ENCODE measurements around the gene MAP3K4. TPM values are rescaled to one million over a fixed set of nuclear protein-coding genes. Genes with fewer than 3 reads are reported as not detected.

Gene MAP3K4
- total RNA-seq, 1 donor from 2014 or later: 56.7 TPM

DNA sequence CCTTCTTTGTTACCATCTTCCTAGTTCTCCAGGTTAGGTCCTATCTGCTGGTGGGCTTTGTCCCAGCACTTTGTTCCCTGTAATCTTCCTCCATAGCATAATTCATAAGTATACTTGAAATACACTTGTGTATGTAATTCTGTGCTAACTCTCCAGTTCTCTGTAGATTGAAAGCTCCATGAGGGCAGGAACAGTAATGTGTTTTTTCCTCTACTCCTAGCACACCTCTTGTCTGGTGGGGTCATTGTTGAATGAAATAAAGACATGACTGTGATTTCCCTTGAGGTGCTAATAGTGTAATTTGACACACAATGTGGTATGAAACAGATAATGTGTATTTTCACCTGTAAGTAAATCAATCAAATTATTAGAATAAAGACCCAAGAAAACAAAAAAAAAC, 30.0 kb downstream of the MAP3K4 start:
- H3K9me3 ChIP-seq: no peaks in the 10 kb centered on the region
- H3K4me3 ChIP-seq: no peak overlapping the region
- intact Hi-C loops (cut with DNase I): no loop called here
- no peak for TF ChIP-seq POLR2A (IDR thresholded peaks at IDR 0.05)
- no peak for TF ChIP-seq POLR2AphosphoS5 (IDR thresholded peaks at IDR 0.05; ENCODE audit: insufficient read depth in 1 of 2, low read depth in 1 of 2)
- TF ChIP-seq, protein P1, sequence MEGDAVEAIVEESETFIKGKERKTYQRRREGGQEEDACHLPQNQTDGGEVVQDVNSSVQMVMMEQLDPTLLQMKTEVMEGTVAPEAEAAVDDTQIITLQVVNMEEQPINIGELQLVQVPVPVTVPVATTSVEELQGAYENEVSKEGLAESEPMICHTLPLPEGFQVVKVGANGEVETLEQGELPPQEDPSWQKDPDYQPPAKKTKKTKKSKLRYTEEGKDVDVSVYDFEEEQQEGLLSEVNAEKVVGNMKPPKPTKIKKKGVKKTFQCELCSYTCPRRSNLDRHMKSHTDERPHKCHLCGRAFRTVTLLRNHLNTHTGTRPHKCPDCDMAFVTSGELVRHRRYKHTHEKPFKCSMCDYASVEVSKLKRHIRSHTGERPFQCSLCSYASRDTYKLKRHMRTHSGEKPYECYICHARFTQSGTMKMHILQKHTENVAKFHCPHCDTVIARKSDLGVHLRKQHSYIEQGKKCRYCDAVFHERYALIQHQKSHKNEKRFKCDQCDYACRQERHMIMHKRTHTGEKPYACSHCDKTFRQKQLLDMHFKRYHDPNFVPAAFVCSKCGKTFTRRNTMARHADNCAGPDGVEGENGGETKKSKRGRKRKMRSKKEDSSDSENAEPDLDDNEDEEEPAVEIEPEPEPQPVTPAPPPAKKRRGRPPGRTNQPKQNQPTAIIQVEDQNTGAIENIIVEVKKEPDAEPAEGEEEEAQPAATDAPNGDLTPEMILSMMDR (IDR thresholded peaks at IDR 0.05): no peak
- peaks cover 6% of the 10 kb centered on the region for H3K4me1 ChIP-seq
- no peaks in the 10 kb centered on the region for H3K36me3 ChIP-seq
- no peaks in the 10 kb centered on the region for H3K27me3 ChIP-seq
- no peak overlapping the region for H3K27ac ChIP-seq
- no peak for DNase-seq (ENCODE audit: extremely low spot score in 2 of 2)

- H3K9me3 ChIP-seq: no peaks in the 10 kb centered on the region
- TF ChIP-seq POLR2AphosphoS5 (IDR thresholded peaks at IDR 0.05; ENCODE audit: insufficient read depth in 1 of 2, low read depth in 1 of 2) (no peak), POLR2A (IDR thresholded peaks at IDR 0.05) (no peak)
- TF ChIP-seq, protein P1 (IDR thresholded peaks at IDR 0.05): no peak
- DNase-seq (ENCODE audit: extremely low spot score in 2 of 2): no peak
- no peak overlapping the region for H3K4me3 ChIP-seq
- intact Hi-C loops (cut with DNase I): no loop called here
- peaks cover 6% of the 10 kb centered on the region for H3K4me1 ChIP-seq
- no peaks in the 10 kb centered on the region for H3K27me3 ChIP-seq
- no peaks in the 10 kb centered on the region for H3K36me3 ChIP-seq
- no peak overlapping the region for H3K27ac ChIP-seq
These were observed 30.6 kb downstream of the MAP3K4 start for GRCh38 chr6:161021998-161022743.

DNA sequence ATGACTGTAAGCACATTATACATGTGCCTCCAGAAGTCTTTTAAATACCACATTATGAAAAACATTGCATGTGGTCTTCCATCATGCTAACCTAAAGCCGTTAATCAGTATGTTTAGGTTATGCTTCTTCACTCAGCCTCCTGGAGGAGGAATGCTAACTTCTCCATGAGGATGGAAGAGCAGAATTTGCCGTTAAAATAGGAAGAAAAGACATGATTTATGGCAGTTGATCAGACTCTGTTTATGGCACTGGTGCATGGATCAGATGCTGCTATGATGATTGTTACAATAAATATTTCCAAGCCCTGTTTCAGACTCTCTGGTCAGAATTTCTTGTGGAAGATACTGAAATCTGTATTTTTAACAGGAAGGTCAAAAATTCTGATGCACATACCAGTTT, 31.7 kb downstream of the MAP3K4 start:
- Histone ChIP-seq H3K9me3 (no peaks in the 10 kb centered on the region), H3K36me3 (no peaks in the 10 kb centered on the region), H3K27ac (no peak overlapping the region), H3K4me3 (no peak overlapping the region), H3K27me3 (no peaks in the 10 kb centered on the region), H3K4me1 (peaks cover 6% of the 10 kb centered on the region)
- TF ChIP-seq POLR2AphosphoS5 (IDR thresholded peaks at IDR 0.05; ENCODE audit: insufficient read depth in 1 of 2, low read depth in 1 of 2) (no peak), POLR2A (IDR thresholded peaks at IDR 0.05) (no peak)
- TF ChIP-seq, protein P1 (IDR thresholded peaks at IDR 0.05): no peak
- no peak for DNase-seq (ENCODE audit: extremely low spot score in 2 of 2)
- intact Hi-C loops (cut with DNase I): no loop called here

DNA sequence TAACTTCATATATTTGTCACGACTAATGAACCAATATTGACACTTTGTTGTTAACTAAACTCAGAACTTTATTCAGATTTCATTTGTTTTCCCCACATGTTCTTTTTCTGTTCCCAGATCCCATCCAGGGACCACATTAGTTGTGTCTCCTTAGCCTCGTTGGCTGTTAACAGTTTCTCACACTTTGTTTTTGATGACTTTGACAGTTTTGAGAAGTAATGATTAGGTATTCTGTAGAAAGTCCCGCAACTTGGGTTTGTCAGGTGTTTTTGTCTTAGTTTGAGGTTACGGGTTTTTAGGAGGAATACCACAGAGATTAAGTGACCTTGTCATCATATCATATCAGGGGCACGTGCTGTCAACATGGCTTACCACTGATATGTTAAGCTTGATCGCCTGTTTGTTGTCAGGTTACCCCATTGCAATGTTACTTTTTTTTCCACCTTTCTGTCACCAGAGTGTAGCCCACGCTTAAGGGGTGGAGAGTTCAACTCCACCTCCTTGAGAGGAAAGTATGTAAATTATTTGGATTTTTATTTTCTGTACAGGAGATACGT, 32.9 kb downstream of the MAP3K4 start:
- H3K36me3 ChIP-seq: no peaks in the 10 kb centered on the region
- no peaks in the 10 kb centered on the region for H3K27me3 ChIP-seq
- DNase-seq (ENCODE audit: extremely low spot score in 2 of 2): no peak
- H3K4me1 ChIP-seq: peaks cover 6% of the 10 kb centered on the region
- H3K27ac ChIP-seq: no peak overlapping the region
- TF ChIP-seq POLR2AphosphoS5 (IDR thresholded peaks at IDR 0.05; ENCODE audit: insufficient read depth in 1 of 2, low read depth in 1 of 2): no peak
- TF ChIP-seq, protein P1 (IDR thresholded peaks at IDR 0.05): no peak
- no peaks in the 10 kb centered on the region for H3K9me3 ChIP-seq
- intact Hi-C loops (cut with DNase I): no loop called here
- H3K4me3 ChIP-seq: no peak overlapping the region

DNA sequence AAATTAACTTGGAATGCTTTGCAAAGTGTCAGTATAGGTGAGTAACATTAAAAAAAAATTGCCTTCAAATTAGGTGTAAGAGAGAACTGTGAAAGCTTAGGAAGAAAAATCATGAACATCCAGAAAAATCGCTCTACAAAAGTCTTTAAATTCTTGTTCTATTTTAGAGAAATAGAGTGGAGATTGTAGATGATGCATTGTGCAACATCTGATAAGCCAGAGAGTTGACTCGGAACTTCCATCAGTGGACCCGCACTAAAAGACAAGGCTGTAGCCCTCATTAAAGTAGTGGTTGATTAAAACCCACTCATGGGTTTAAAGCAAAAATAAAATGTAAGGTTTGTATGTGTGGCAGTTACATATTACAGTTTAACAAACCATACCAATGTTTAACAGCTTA, 35.8 kb downstream of the MAP3K4 start:
- DNase-seq (ENCODE audit: extremely low spot score in 2 of 2): no peak
- Histone ChIP-seq H3K27me3 (no peaks in the 10 kb centered on the region), H3K27ac (no peak overlapping the region), H3K4me3 (no peak overlapping the region), H3K36me3 (no peaks in the 10 kb centered on the region), H3K9me3 (no peaks in the 10 kb centered on the region), H3K4me1 (peaks cover 30% of the 10 kb centered on the region)
- intact Hi-C loops (cut with DNase I): no loop called here
- TF ChIP-seq POLR2A (IDR thresholded peaks at IDR 0.05) (no peak), POLR2AphosphoS5 (IDR thresholded peaks at IDR 0.05; ENCODE audit: insufficient read depth in 1 of 2, low read depth in 1 of 2) (no peak)
- TF ChIP-seq, protein P1 (IDR thresholded peaks at IDR 0.05): no peak

Measured in vagina (tissue), 2 donors.